Testis (tissue), 2 donors: Measurements from ENCODE around the gene IL26.

ENCODE experiments used
- CTCF ChIP-seq, 3 experiments: fragments of 450-650 bp in 2 of 3; fragments of 200-600 bp in 1 of 3; sonication (generic) in 1 of 3; IDR thresholded peaks; one replicate each; pipeline ENCODE4 v1.5.1; 2016 to 2019; ENCODE audit warnings: antibody characterized with exemption in 3 of 3, mild to moderate bottlenecking in 2 of 3, moderate library complexity in 1 of 3
- POLR2A ChIP-seq: fragments of 450-650 bp; IDR thresholded peaks from one replicate; pipeline ENCODE4 v1.6.1; 2017; ENCODE audit warnings: antibody characterized with exemption, mild to moderate bottlenecking, moderate library complexity

- no peak for TF ChIP-seq CTCF (IDR thresholded peaks at IDR 0.05)
- no peak for TF ChIP-seq POLR2A
Observed at GRCh38 chr12:68190301-68190700, 35.3 kb downstream of the IL26 start.
